Activated effector memory CD4-positive, alpha-beta T cell treated with Interleukin-2 at 50 U/mL for 16 hours (primary cell): ENCODE data around the gene PCGF1.
A peak's percentile ranks its signal among the peaks of the same experiment; 100 is the strongest.

Source experiments
- DNase-seq: peaks from one replicate; pipeline ENCODE4 v3.0.0-alpha.2; 2020

The PCGF1 gene

GRCh38 chr2:74536166-74536950, 28.9 kb upstream of the PCGF1 start:
- no peak for DNase-seq

- no peak for DNase-seq
Measured at GRCh38 chr2:74535440-74535965, 28.0 kb upstream of the PCGF1 start.

GRCh38 chr2:74534411-74534810, 26.9 kb upstream of the PCGF1 start:
- no peak for DNase-seq

GRCh38 chr2:74533464-74533863, 26.0 kb upstream of the PCGF1 start:
- no peak for DNase-seq

DNA sequence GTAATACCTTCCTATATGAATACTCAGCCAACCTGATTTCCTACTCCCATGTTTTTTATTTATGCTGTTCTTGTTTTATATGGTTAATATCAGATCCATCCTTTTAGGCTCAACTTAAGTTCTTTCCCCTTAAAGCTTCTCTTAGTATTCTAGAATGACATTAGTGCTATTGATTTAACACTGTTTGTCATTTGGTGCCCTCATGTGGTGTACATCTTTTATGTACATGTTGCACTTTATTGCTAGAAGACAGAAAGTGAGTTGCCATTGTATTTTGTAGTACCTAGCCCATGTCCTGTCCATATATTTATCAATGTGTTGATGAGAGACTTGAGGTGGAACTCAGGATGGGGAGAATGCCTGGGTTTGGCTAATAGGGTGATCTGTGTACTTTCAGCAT, 24.7 kb upstream of the PCGF1 start:
- no peak for DNase-seq

DNA sequence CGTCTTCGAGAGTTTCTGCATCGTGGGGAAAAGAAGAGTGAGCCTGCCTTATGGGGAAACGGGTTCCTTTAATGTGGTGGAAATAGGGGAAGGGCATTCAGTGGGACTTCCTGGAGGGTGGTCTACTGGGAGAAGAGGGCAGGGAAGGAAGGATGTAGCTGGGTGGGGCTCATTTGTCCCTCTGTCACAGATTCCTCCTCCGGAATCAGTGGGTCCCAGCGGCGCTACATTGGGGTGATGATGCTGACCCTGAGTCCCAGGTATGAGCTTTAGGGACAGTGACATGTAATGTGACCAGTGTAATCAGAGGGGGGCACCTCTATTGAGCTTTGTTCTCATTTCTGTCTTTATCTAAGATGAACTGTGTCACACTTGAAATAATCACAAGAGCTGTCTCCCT, 24.2 kb upstream of the PCGF1 start:
- no peak for DNase-seq

DNA sequence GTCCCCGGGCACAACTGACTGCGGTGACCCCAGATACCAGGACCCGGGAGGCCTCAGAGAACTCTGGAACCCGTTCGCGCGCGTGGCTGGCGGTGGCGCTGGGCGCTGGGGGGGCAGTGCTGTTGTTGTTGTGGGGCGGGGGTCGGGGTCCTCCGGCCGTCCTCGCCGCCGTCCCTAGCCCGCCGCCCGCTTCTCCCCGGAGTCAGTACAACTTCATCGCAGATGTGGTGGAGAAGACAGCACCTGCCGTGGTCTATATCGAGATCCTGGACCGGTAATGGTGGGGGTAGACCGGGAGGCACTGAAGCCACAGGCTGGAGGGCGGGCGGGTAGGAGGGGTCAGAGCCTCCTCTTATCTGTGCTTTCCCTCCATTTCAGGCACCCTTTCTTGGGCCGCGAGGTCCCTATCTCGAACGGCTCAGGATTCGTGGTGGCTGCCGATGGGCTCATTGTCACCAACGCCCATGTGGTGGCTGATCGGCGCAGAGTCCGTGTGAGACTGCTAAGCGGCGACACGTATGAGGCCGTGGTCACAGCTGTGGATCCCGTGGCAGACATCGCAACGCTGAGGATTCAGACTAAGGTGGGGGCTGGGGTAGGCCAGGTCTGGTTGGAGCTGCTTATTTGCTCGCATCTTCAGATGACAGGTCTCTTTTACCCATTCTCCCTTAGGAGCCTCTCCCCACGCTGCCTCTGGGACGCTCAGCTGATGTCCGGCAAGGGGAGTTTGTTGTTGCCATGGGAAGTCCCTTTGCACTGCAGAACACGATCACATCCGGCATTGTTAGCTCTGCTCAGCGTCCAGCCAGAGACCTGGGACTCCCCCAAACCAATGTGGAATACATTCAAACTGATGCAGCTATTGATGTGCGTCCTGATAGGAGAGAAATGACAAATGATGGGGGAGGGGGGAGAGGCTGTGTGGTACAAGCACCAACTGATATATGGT, 23.0 kb upstream of the PCGF1 start:
- peak; percentile 29 for DNase-seq

DNA sequence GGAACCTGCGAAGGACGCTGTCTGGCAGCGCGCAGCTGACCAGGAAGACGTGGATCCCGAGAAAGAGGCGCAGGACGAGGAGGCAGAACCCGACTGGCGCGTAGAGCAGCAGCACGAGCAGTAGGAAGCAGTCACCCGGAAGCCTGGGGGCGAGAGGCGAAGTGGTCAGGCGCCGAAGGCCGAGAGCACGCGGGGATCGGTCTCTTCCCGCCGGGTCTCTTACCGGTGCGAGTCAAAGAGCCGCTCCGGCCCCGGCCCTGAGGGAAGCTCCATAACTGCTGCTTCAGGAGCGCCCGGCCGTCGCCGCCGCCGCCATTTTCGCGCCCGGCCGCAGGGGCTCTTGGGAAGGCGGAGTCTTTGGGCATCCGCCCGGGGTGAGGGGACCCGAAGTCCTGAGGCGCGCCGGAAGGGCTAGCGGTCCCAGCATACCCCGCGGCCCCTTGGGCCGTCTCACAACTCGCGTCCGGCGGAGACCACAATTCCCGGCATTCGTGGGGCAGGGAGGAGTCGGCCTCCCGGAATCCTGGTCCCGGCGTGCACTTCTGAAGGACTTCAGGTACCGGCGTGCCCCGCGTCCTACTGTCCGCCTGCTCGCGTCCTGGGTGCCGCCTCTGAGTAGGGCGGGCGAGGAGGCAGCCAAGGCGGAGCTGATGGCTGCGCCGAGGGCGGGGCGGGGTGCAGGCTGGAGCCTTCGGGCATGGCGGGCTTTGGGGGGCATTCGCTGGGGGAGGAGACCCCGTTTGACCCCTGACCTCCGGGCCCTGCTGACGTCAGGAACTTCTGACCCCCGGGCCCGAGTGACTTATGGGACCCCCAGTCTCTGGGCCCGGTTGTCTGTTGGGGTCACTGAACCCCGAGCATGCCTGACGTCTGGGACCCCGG, 22.1 kb upstream of the PCGF1 start, which contains the start of the genes AUP1 and HTRA2:
AUP1 (minus strand) TSS at position 350 of the 882 bp plus-strand sequence; CDS start at position 273, 77 bp downstream.
HTRA2 (plus strand) TSS at position 577 of the 882 bp plus-strand sequence; CDS start at position 651, 74 bp downstream.
- DNase-seq: peak; percentile 83

GRCh38 chr2:74528600-74529356, 21.3 kb upstream of the PCGF1 start:
- no peak for DNase-seq

DNA sequence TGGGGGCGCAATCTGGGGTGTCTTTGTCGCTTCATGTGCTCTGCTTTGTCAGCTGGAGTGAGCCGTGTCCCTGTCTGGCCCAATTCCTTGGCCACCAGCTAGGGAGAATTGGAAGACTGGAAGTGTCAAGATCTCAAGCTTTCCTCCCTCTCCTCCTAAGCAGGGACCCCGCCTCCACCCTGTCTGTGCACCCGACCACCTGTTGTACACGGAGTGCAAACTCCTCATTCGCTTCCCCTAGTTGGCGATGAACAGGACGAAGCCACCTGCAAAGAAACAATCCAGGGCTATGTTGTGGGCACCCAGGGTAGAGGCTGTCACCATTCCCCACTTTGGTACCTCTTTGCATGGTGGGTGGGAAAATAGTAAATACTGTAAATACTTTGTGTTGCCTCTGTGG, 20.2 kb upstream of the PCGF1 start:
- DNase-seq: no peak

- DNase-seq: no peak
Measured at GRCh38 chr2:74526649-74527230, 19.2 kb upstream of the PCGF1 start.

- DNase-seq: no peak
Measured at GRCh38 chr2:74525717-74526648, 18.5 kb upstream of the PCGF1 start, which contains the start of gene DQX1. Gene DQX1 (minus strand): TSS chr2:74526231. CDS start chr2:74525729, 502 bp downstream.

DNA sequence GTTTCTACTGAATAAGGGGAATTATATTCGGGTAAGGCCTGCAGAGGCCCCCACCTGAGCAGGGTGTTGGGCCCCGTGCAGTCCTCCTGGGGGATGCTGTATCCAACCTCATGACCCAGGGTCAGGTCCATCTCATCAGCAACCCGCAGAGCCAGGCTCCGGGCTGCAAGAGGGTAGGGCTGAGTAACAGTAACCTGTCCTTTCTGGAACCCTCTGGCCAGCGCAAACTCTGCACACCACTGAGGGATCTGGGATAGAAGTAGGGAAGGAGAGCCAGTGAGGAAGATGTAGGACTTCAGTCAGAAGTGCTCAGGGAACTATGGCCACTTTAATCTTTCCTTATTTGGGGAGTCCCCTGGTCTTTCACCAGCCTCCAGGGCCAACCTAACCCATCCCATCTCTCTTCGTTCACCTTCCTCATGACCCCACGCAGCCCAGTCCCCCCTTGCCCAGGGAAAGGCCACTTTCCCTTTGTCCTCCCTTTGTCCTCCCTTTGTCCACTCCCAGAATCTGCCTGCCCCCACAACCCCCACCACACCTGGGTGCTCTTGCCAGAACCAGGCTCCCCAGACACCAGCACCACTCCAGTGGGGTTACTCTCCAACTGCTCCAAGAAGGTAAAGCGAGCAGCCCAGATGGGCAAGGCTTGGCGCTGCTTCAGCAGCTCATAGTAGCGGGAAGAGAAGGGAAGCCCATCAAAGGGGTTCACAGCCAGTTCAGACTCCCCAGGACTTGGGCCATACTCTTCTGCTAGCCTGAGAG, 17.6 kb upstream of the PCGF1 start:
- DNase-seq: no peak

GRCh38 chr2:74524005-74524404, 16.5 kb upstream of the PCGF1 start:
- DNase-seq: no peak

DNA sequence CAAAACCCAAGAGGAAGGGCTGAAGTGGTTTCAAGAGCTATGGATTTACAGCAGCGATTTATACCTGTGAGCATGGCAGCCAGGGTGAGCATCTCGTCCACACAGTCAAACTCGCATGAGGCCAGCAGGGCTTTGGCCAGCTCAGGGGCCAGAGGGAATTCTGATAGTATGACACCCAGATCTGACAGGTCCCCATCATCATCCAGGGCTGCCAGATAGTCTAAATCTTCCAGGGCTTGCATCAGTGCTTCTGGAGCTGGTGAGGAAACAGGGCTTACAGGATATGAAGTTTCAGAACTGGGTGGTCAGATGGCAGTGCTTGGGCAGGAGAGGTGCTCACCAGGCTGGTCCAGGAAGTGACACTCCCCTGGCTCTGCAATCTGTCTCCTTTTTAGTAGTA, 15.0 kb upstream of the PCGF1 start:
- no peak for DNase-seq

- DNase-seq: no peak
Measured at GRCh38 chr2:74516650-74517049, 9.2 kb upstream of the PCGF1 start.

DNA sequence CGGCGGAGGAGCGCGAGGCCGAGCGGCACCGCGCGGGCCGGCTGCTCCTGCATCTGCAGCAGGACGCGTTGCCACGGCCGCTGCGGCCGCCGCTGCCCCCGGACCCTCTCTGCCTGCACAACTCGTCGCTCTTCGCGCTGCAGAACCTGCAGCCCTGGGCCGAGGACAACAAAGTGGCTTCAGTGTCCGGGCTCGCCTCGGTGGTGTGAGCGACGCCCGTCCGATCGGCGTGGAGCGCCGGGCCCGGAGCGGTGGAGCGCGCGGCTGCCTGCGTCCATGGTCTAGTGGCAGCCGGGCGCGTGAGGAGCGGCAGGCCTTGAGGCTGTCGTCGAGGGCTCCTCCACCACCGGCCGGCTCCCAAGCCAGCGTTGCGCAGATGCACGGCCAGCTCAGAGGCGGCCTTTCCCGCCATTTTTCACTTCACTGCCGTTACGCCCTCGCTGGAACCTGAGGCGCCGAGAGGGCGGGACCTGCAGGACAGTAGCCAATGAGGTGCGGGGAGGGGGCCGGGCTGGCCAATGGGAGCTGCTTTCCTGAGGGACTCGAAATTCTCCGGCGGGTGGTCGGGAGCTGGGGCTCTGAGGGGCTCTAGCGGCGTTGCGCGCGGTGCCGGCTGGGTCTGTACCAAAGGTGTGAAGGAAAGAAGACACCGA, 8.6 kb upstream of the PCGF1 start:
- peak; percentile 63 for DNase-seq

GRCh38 chr2:74515271-74515980, 7.9 kb upstream of the PCGF1 start:
- no peak for DNase-seq
